ENCODE measurements around the gene TPM1.
"Not testable (repeated sequence)": the region's sequence is repeated elsewhere in the genome, so short reads cannot be mapped to it uniquely, and the experiment has no call there.

The TPM1 gene

GRCh38 chr15:63084806-63085205 lies 42.3 kb downstream of the TPM1 start:
- Mint-ChIP-seq H3K27me3 (no peaks in the 10 kb centered on the region), H3K27ac (no peak overlapping the region), H3K9me3 (no peaks in the 10 kb centered on the region), H3K4me3 (no peak overlapping the region), H3K4me1 (no peaks in the 10 kb centered on the region)
- ATAC-seq: no peak
- no peak for DNase-seq

GRCh38 chr15:63085289-63085688 lies 42.7 kb downstream of the TPM1 start:
- H3K4me1 Mint-ChIP-seq: no peaks in the 10 kb centered on the region
- no peak overlapping the region for H3K4me3 Mint-ChIP-seq
- H3K9me3 Mint-ChIP-seq: no peaks in the 10 kb centered on the region
- H3K27ac Mint-ChIP-seq: no peak overlapping the region
- ATAC-seq: no peak
- H3K27me3 Mint-ChIP-seq: no peaks in the 10 kb centered on the region
- no peak for DNase-seq

GRCh38 chr15:63086271-63086670 lies 43.7 kb downstream of the TPM1 start:
- Mint-ChIP-seq H3K4me3 (no peak overlapping the region), H3K9me3 (no peaks in the 10 kb centered on the region), H3K27me3 (no peaks in the 10 kb centered on the region), H3K27ac (no peak overlapping the region), H3K4me1 (no peaks in the 10 kb centered on the region)
- no peak for ATAC-seq
- DNase-seq: no peak

- H3K4me3 Mint-ChIP-seq: no peak overlapping the region
- DNase-seq (no peak), ATAC-seq (no peak)
- no peak overlapping the region for H3K27ac Mint-ChIP-seq
- H3K27me3 Mint-ChIP-seq: no peaks in the 10 kb centered on the region
- no peaks in the 10 kb centered on the region for H3K4me1 Mint-ChIP-seq
- no peaks in the 10 kb centered on the region for H3K9me3 Mint-ChIP-seq
These were observed 44.4 kb downstream of the TPM1 start for GRCh38 chr15:63086947-63087346.

- no peaks in the 10 kb centered on the region for H3K9me3 Mint-ChIP-seq
- no peaks in the 10 kb centered on the region for H3K27me3 Mint-ChIP-seq
- H3K27ac Mint-ChIP-seq: no peak overlapping the region
- ATAC-seq (no peak), DNase-seq (no peak)
- H3K4me3 Mint-ChIP-seq: no peak overlapping the region
- H3K4me1 Mint-ChIP-seq: peaks cover 4% of the 10 kb centered on the region
These were observed 46.1 kb downstream of the TPM1 start for GRCh38 chr15:63088533-63089245.

- Mint-ChIP-seq H3K4me3 (no peak overlapping the region), H3K9me3 (no peaks in the 10 kb centered on the region), H3K4me1 (peaks cover 6% of the 10 kb centered on the region), H3K27ac (no peak overlapping the region), H3K27me3 (no peaks in the 10 kb centered on the region)
- no peak for ATAC-seq
- no peak for DNase-seq
These were observed 46.9 kb downstream of the TPM1 start for GRCh38 chr15:63089260-63090043.

- ATAC-seq (no peak), DNase-seq (no peak)
- no peaks in the 10 kb centered on the region for H3K27me3 Mint-ChIP-seq
- no peaks in the 10 kb centered on the region for H3K9me3 Mint-ChIP-seq
- no peak overlapping the region for H3K4me3 Mint-ChIP-seq
- peaks cover 6% of the 10 kb centered on the region for H3K4me1 Mint-ChIP-seq
- no peak overlapping the region for H3K27ac Mint-ChIP-seq
These were observed 47.9 kb downstream of the TPM1 start for GRCh38 chr15:63090472-63090871.

- no peak overlapping the region for H3K4me3 Mint-ChIP-seq
- H3K9me3 Mint-ChIP-seq: no peaks in the 10 kb centered on the region
- ATAC-seq: no peak
- no peaks in the 10 kb centered on the region for H3K27me3 Mint-ChIP-seq
- DNase-seq: no peak
- peaks cover 6% of the 10 kb centered on the region for H3K4me1 Mint-ChIP-seq
- H3K27ac Mint-ChIP-seq: no peak overlapping the region
These were observed 48.3 kb downstream of the TPM1 start for GRCh38 chr15:63090887-63091286.

GRCh38 chr15:63091679-63092446 lies 49.3 kb downstream of the TPM1 start:
- Mint-ChIP-seq H3K27ac (no peak overlapping the region), H3K27me3 (no peaks in the 10 kb centered on the region), H3K4me1 (peaks cover 7% of the 10 kb centered on the region), H3K9me3 (no peaks in the 10 kb centered on the region), H3K4me3 (no peak overlapping the region)
- ATAC-seq (no peak), DNase-seq (no peak)

- no peaks in the 10 kb centered on the region for H3K9me3 Mint-ChIP-seq
- no peak overlapping the region for H3K27ac Mint-ChIP-seq
- no peak overlapping the region for H3K4me3 Mint-ChIP-seq
- peaks cover 11% of the 10 kb centered on the region for H3K4me1 Mint-ChIP-seq
- H3K27me3 Mint-ChIP-seq: no peaks in the 10 kb centered on the region
- ATAC-seq (peak; percentile 97), DNase-seq (peak; percentile 61 to 69)
These were observed 51.1 kb downstream of the TPM1 start for GRCh38 chr15:63093486-63094205.

- no peak overlapping the region for H3K4me3 Mint-ChIP-seq
- no peak overlapping the region for H3K27ac Mint-ChIP-seq
- DNase-seq (no peak), ATAC-seq (no peak)
- H3K4me1 Mint-ChIP-seq: peaks cover 11% of the 10 kb centered on the region
- no peaks in the 10 kb centered on the region for H3K27me3 Mint-ChIP-seq
- no peaks in the 10 kb centered on the region for H3K9me3 Mint-ChIP-seq
These were observed 52.0 kb downstream of the TPM1 start for GRCh38 chr15:63094495-63094931.

GRCh38 chr15:63096178-63096577 lies 53.6 kb downstream of the TPM1 start:
- Mint-ChIP-seq H3K27me3 (no peaks in the 10 kb centered on the region), H3K4me3 (no peak overlapping the region), H3K27ac (no peak overlapping the region), H3K4me1 (peaks cover 11% of the 10 kb centered on the region), H3K9me3 (no peaks in the 10 kb centered on the region)
- no peak for ATAC-seq
- DNase-seq: no peak

- not testable (repeated sequence) for H3K27ac Mint-ChIP-seq
These were observed 56.4 kb downstream of the TPM1 start for GRCh38 chr15:63098901-63099300.

GRCh38 chr15:63099581-63099980 lies 57.0 kb downstream of the TPM1 start:
- not testable (repeated sequence) for H3K4me3 Mint-ChIP-seq, H3K4me1 Mint-ChIP-seq, H3K27me3 Mint-ChIP-seq, H3K9me3 Mint-ChIP-seq, ATAC-seq, DNase-seq, H3K27ac Mint-ChIP-seq

More at GRCh38 chr15:63098901-63099300, 56.4 kb downstream of the TPM1 start:
- not testable (repeated sequence) for DNase-seq, H3K4me3 Mint-ChIP-seq, ATAC-seq, H3K4me1 Mint-ChIP-seq, H3K9me3 Mint-ChIP-seq, H3K27me3 Mint-ChIP-seq

GRCh38 chr15:63103416-63103815 lies 60.9 kb downstream of the TPM1 start:
- no peak overlapping the region for H3K4me3 Mint-ChIP-seq
- no peak for DNase-seq
- H3K9me3 Mint-ChIP-seq: no peaks in the 10 kb centered on the region
- no peaks in the 10 kb centered on the region for H3K4me1 Mint-ChIP-seq
- peaks cover 11% of the 10 kb centered on the region for H3K27me3 Mint-ChIP-seq
- no peak for ATAC-seq
- peak overlapping the region in 1 of 2 donors; percentile 49 for H3K27ac Mint-ChIP-seq

Data from stimulated activated naive CD8-positive, alpha-beta T cell treated with anti-CD3 and anti-CD28 coated beads, Interleukin-15, amount 100 ng/mL, for 72 hours (primary cell).